SK-N-MC (cell line): ENCODE data around the gene ZNF512.

Source experiments
- DNase-seq: peaks from one replicate; pipeline ENCODE4 v3.0.0-alpha.2; 2011; ENCODE audit warnings: low read depth, low spot score
- H3K27ac ChIP-seq: fragments of 200-600 bp; sonication (generic); 2 replicates; pipeline ENCODE4 v1.5.1; 2016; ENCODE audit warnings: mixed run types
- H3K36me3 ChIP-seq: fragments of 200-600 bp; sonication (generic); 2 replicates; pipeline ENCODE4 v1.6.1; 2017; ENCODE audit warnings: antibody characterized with exemption, low read length, mixed read lengths; ENCODE audit not compliant: insufficient read depth
- H3K4me3 ChIP-seq: fragments of 200-600 bp; sonication (generic); 2 replicates; pipeline ENCODE4 v1.5.1; 2016
- H3K9ac ChIP-seq: fragments of 200-600 bp; sonication (generic); 2 replicates; pipeline ENCODE4 v1.8.0; 2017; ENCODE audit warnings: mixed run types, mixed read lengths; ENCODE audit not compliant: insufficient read length
- H3K9me3 ChIP-seq: fragments of 200-600 bp; sonication (generic); 2 replicates; pipeline ENCODE4 v1.6.1; 2017; ENCODE audit warnings: low read depth, mild to moderate bottlenecking, antibody characterized with exemption, low read length, moderate library complexity, mixed read lengths
- EZH2 ChIP-seq: fragments of 200-600 bp; sonication (generic); IDR thresholded peaks from one replicate; pipeline ENCODE4 v1.6.1; 2017; ENCODE audit warnings: antibody characterized with exemption
- FOXP2 ChIP-seq: optimal IDR thresholded peaks from 2 replicates; pipeline ENCODE3; 2011; ENCODE audit warnings: mild to moderate bottlenecking, moderate library complexity; ENCODE audit not compliant: insufficient read depth; ENCODE audit errors: extremely low read length, control extremely low read depth
- POLR2AphosphoS5 ChIP-seq: IDR thresholded peaks from 2 replicates; pipeline ENCODE4 v1.6.1; 2012; ENCODE audit warnings: mild to moderate bottlenecking, low read depth, low read length, borderline replicate concordance

Gene ZNF512

DNA sequence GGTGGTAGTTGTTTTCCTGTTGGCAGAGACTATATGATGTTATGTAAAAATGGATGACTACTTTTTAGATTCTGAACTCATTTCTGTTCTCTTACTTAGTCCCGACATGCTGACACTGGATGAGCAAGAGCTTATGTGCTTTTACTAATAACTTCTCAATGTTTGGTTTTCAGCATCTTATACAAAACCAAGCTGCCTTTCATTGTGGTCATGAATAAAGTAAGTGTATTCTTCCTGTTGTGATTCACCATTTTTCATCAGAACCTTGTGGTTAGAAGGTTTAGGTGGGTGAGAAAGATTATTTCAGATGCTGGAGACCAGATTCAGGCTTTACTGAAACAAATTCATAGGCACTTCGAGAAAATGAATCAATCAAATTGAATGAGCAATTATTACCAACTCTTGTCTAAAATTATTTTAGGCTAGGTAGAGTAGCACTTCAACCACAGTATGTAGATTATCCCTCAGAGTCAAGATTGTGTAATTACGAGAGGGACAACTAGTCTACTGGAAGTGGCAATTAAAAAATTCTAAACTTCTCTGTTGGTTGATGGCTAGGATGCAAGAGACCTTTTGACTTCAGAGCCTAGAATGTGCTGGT lies 55.3 kb downstream of the ZNF512 start:
- DNase-seq = no peak
- TF ChIP-seq EZH2 = no peak
- TF ChIP-seq FOXP2 = no peak
- no peak for TF ChIP-seq POLR2AphosphoS5
- Histone ChIP-seq H3K9me3 (no peaks in the 10 kb centered on the region), H3K36me3 (peaks cover 73% of the 10 kb centered on the region), H3K9ac (no peak overlapping the region), H3K4me3 (no peak overlapping the region), H3K27ac (no peak overlapping the region)

DNA sequence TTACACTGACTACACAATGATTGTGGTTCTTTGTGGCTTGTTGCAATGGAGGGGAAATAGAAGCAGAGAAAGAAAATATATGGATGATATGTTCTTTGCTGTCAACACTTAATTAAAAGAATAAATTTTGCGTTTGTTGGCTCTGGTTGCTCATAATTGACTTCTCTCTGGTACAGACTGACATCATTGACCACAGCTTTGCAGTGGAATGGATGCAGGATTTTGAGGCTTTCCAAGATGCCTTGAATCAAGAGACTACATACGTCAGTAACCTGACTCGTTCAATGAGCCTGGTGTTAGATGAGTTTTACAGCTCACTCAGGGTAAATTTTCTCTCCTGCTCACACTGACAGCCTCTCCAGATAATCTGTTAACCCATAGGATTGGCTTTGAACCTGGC lies 55.9 kb downstream of the ZNF512 start:
- H3K27ac ChIP-seq = no peak overlapping the region
- TF ChIP-seq POLR2AphosphoS5 = no peak
- H3K9ac ChIP-seq = no peak overlapping the region
- H3K4me3 ChIP-seq = no peak overlapping the region
- H3K36me3 ChIP-seq = peaks cover 71% of the 10 kb centered on the region
- no peak for DNase-seq
- no peaks in the 10 kb centered on the region for H3K9me3 ChIP-seq

DNA sequence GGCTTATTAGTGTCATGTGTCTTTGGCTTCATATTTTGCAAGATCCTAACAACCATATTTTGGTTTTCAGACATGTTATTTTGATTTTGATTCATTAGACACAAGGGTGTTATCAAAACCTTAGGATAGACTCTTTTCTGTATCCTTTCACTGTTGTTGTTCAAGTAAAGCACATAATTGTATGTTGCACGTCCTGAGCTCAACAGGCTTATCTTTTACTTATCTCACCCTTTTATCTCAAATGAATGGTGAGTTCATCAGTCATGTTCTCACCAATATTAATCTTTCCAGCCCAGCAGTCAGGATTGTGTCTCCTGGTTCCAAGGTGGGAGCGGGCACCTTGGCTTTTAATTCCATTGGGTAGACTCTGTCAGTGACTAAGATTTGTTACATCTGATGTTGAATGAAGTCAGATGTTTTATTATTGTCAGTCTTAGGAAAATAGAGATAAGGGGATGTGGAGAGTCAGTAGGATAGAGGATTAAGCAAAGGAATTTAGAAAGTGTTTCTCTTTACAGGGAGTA lies 57.9 kb downstream of the ZNF512 start:
- Histone ChIP-seq H3K4me3 (no peak overlapping the region), H3K9me3 (no peaks in the 10 kb centered on the region), H3K9ac (no peak overlapping the region), H3K27ac (no peak overlapping the region), H3K36me3 (peaks cover 65% of the 10 kb centered on the region)
- TF ChIP-seq EZH2 = no peak
- no peak for TF ChIP-seq POLR2AphosphoS5
- no peak for TF ChIP-seq FOXP2
- no peak for DNase-seq

GRCh38 chr2:27645197-27645596 lies 62.4 kb downstream of the ZNF512 start:
- TF ChIP-seq POLR2AphosphoS5 (no peak), EZH2 (no peak), FOXP2 (no peak)
- H3K9ac ChIP-seq = no peak overlapping the region
- H3K36me3 ChIP-seq = peaks cover 63% of the 10 kb centered on the region

DNA sequence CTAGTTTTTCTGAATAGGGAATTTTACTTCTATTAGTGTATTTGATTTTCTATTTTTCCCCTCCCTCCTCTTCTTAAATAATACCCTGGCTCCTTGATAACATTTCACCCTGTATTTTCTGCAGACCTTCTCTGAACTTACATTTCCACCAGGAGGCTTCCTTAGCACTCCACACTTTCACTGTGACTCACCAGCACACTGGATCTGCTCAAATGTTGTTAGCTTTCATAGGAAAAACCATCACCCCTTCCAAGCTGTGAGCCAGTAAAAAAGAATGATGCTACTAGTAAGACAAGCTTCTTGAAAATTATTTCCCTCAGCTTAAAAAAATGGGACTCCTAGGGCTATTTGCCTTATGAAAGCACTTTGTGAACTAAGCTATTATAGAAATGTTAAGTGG lies 64.4 kb downstream of the ZNF512 start:
- no peak for DNase-seq
- H3K27ac ChIP-seq = no peak overlapping the region
- TF ChIP-seq POLR2AphosphoS5 = no peak
- TF ChIP-seq FOXP2 = no peak
- TF ChIP-seq EZH2 = no peak
- H3K4me3 ChIP-seq = no peak overlapping the region
- H3K9me3 ChIP-seq = no peaks in the 10 kb centered on the region
- no peak overlapping the region for H3K9ac ChIP-seq
- H3K36me3 ChIP-seq = peaks cover 62% of the 10 kb centered on the region

More at GRCh38 chr2:27645197-27645596, 62.4 kb downstream of the ZNF512 start:
- H3K27ac ChIP-seq = no peak overlapping the region
- DNase-seq = no peak
- no peak overlapping the region for H3K4me3 ChIP-seq
- H3K9me3 ChIP-seq = no peaks in the 10 kb centered on the region

- Histone ChIP-seq H3K4me3 (no peak overlapping the region), H3K9me3 (no peaks in the 10 kb centered on the region), H3K36me3 (peaks cover 66% of the 10 kb centered on the region), H3K9ac (no peak overlapping the region), H3K27ac (no peak overlapping the region)
- DNase-seq = no peak
- TF ChIP-seq FOXP2 (no peak), POLR2AphosphoS5 (no peak)
Observed at GRCh38 chr2:27647737-27648136, 64.9 kb downstream of the ZNF512 start.

DNA sequence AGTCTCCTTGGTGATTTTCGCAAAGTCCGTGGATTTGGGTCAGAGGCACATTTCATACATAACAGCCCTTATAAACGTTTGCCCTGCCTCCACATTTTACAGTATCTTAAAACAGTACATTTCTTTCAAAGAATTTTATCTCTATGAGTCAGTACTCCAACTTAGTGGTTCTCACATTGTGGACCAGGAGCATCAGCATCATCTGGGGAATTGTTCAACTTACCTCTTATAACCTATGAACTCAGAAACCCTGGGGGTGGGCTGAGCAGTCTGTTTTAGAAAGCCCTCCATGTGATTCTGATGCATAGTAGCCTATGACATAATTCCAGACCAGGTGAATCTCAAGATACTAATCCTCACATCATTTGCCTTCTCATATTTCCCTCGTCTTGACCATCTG lies 68.2 kb downstream of the ZNF512 start:
- H3K4me3 ChIP-seq = no peak overlapping the region
- no peak overlapping the region for H3K9ac ChIP-seq
- no peak for TF ChIP-seq EZH2
- TF ChIP-seq POLR2AphosphoS5 = no peak
- H3K9me3 ChIP-seq = no peaks in the 10 kb centered on the region
- H3K36me3 ChIP-seq = peaks cover 78% of the 10 kb centered on the region
- no peak overlapping the region for H3K27ac ChIP-seq
- no peak for DNase-seq

DNA sequence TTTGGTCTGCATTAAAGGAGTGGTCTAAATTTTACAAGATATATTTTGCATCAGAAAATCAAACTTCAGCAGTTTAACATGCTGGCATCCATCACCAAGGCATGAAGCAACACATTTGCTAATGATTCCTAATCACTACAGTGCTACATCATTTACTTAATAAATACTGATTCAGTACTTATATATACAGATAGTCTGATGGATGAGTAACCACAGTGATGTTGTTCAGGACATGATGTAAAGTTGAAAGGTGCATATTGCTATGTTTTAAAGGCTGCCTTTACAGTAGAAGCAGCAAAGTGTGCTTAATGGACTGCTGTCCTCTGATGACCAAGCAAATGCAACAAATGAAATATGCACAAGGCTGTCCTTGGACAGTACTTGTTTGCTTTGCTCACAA lies 69.5 kb downstream of the ZNF512 start:
- Histone ChIP-seq H3K4me3 (no peak overlapping the region), H3K27ac (no peak overlapping the region), H3K9me3 (no peaks in the 10 kb centered on the region), H3K9ac (no peak overlapping the region), H3K36me3 (peaks cover 86% of the 10 kb centered on the region)
- no peak for DNase-seq
- no peak for TF ChIP-seq EZH2
- TF ChIP-seq FOXP2 = no peak
- no peak for TF ChIP-seq POLR2AphosphoS5

DNA sequence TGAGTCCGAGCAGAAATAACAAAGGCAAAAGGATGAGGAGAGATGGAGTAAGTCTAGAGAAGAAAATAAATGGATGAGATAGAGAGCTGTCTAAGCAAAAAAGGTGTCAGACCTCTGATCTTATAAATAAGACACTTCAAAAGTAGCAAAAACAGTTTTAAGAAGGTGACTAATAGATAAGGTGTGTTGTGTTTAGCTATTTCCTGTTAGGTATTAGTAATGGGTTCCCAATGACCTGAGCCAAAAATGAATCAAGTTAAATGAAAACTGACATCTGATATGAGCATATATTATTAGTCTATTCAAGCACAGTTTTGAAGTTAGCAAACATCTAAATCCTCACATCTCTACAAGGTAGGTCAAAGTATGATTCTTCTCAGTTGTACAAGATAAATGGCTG lies 69.9 kb downstream of the ZNF512 start:
- Histone ChIP-seq H3K27ac (no peak overlapping the region), H3K9ac (no peak overlapping the region), H3K4me3 (no peak overlapping the region), H3K36me3 (peaks cover 86% of the 10 kb centered on the region), H3K9me3 (no peaks in the 10 kb centered on the region)
- TF ChIP-seq POLR2AphosphoS5 (no peak), FOXP2 (no peak), EZH2 (no peak)
- DNase-seq = no peak

DNA sequence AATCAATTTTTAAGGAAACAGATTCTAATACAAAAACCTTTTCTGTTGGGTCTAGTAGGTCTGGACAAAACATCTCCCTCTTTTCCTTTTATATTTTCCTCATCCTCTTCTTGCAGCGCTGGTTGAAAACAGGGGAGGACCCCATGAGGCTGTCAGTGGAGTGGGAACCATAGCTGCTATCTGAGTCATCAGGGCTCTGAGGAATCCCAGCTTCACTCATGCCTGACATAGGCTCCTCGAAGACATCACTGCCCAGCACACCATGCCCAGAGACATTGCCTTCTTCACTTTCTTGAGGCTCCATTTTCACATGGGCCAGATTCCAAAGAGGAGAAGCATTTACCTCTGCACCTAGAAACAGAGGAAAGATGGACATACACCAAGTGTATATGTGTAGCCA lies 70.6 kb downstream of the ZNF512 start:
- Histone ChIP-seq H3K27ac (no peak overlapping the region), H3K36me3 (peaks cover 82% of the 10 kb centered on the region), H3K9ac (no peak overlapping the region), H3K9me3 (no peaks in the 10 kb centered on the region), H3K4me3 (no peak overlapping the region)
- TF ChIP-seq EZH2 (no peak), FOXP2 (no peak), POLR2AphosphoS5 (no peak)
- DNase-seq = no peak
